HL-60/S4 treated with retinoic acid at 250 ng/mL for 4 days and 3 days (cell line): ENCODE measurements around the gene MYCBPAP.

ENCODE experiments used
- in situ Hi-C: fragments of 300-500 bp; cut with MboI; formaldehyde crosslinking; loops from 2 replicates; pipeline ENCODE4 v1.7.0; 2022; ENCODE audit warnings: low sequenced_read_pairs

Gene MYCBPAP

GRCh38 chr17:50536683-50537646, 28.7 kb downstream of the MYCBPAP start:
- in situ Hi-C loops, result loop anchor here (25.0 kb wide), 1 partner anchor 425 kb away; no protein-coding TSS in a partner anchor

DNA sequence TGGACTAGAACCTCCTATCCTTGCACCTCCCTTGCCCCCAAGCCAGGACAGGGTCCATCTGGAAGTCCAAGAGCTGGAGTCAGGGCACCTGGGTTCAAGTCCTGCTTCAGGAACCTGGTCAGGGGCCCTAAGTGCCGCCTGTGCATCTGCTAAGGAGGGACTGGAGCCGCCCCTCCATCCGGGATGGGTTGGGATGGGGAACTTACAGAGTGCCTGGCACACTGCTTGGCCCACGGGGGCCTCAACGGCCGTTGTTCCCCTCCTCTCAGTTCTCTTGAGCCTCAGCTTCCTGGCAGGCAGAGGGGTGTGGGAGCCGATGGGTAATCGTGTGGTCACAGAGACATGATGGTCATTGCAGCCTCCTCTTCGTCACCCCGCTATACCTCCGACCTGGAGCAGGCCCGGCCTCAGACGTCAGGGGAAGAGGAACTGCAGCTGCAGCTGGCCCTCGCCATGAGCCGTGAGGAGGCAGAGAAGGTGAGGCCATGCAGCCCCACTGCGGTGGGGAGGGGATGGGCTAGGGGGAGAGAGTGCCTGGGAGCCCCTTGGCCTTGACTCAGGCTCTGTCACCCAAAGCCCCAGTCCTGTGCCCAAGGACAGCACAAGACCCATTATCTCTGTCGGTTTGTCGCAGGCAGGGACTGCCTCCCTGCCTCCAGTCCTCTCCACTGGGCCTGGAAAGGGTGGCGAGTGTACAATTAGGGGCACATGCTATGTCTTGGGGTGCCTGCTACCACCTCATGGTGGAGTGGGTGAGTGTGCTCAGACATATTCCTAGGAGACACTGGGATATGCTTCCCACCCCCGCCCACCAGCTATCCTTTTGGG, 29.7 kb downstream of the MYCBPAP start:
- in situ Hi-C loops, result loop anchor here (25.0 kb wide), 1 partner anchor 424 kb away; no protein-coding TSS in a partner anchor

- in situ Hi-C loops, result loop anchor here (25.0 kb wide), 1 partner anchor 424 kb away; no protein-coding TSS in a partner anchor
Measured at GRCh38 chr17:50538549-50539410, 30.5 kb downstream of the MYCBPAP start.

DNA sequence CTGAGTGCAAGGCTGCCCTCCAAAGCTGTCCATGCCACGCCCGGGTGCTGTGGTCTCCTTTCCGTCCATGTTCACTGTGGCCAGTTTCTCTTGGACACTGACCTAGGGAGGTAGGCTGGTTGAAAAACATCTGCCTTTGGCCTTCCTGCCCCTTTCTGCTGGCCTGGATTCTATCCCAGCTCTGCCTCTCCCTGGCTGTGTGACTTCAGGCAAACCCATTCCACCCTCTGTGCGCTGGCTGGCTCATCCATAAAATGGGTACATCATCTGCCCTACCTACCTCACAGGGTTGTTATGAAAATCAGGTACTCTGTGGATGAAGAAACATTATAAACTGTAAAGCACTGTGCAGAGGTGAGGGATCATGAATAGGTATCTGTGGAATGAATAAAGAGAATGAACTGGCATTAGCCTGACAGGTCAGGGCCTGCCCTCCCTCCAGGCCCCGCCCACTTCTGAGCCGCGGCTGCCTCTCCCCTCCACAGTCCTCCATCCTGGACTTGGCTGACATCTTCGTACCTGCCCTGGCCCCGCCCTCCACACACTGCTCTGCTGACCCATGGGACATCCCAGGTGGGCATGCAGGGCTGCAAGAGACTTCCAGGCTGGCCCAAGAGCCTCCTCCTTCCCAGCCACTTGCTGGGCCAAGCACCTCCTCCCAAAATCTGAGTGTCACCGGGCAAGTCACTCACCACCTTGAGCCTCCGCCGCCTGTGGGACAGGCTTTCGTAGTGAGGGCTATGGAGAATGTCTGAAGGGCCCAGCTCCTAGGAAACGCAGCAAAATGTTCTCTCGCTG, 31.7 kb downstream of the MYCBPAP start:
- in situ Hi-C loops, result loop anchor here (25.0 kb wide), 1 partner anchor 422 kb away; no protein-coding TSS in a partner anchor

DNA sequence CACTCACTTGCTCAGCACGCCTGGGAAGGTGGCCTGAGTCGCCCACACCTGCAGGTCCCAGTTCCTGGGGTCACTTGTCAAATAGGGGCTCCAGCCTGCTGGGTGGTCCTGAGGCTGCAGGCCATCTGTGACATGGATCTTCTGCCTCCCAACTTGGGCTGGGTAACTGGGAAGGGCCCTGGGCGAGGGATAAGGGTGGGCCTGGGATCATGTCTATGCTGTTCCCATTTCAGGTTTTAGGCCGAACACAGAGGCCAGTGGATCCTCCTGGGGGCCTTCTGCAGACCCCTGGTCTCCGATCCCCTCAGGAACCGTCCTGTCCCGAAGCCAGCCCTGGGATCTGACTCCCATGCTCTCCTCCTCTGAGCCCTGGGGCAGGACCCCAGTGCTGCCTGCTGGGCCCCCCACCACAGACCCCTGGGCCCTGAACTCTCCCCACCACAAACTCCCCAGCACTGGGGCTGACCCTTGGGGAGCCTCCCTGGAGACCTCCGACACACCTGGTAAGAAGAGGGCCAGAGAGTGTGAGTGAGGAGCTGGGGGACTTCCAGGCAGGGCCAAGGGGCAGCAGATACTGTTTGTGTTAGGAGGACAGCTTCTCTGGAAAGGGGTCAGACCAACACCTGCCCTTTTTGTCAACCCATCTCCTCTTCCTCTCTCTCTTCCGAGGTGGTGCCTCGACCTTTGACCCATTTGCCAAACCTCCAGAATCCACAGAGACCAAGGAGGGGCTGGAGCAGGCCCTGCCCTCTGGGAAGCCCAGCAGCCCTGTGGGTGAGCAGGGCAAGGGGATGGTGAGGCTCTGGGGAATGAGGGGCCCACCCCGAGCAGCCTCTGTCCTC, 32.5 kb downstream of the MYCBPAP start:
- in situ Hi-C loops, result loop anchor here (25.0 kb wide), 1 partner anchor 422 kb away; no protein-coding TSS in a partner anchor

- in situ Hi-C loops, result loop anchor here (25.0 kb wide), 1 partner anchor 421 kb away; no protein-coding TSS in a partner anchor
Measured at GRCh38 chr17:50541402-50541715, 33.1 kb downstream of the MYCBPAP start.

- in situ Hi-C loops, result loop anchor here (25.0 kb wide), 1 partner anchor 420 kb away; no protein-coding TSS in a partner anchor
Measured at GRCh38 chr17:50541716-50542688, 33.8 kb downstream of the MYCBPAP start.

DNA sequence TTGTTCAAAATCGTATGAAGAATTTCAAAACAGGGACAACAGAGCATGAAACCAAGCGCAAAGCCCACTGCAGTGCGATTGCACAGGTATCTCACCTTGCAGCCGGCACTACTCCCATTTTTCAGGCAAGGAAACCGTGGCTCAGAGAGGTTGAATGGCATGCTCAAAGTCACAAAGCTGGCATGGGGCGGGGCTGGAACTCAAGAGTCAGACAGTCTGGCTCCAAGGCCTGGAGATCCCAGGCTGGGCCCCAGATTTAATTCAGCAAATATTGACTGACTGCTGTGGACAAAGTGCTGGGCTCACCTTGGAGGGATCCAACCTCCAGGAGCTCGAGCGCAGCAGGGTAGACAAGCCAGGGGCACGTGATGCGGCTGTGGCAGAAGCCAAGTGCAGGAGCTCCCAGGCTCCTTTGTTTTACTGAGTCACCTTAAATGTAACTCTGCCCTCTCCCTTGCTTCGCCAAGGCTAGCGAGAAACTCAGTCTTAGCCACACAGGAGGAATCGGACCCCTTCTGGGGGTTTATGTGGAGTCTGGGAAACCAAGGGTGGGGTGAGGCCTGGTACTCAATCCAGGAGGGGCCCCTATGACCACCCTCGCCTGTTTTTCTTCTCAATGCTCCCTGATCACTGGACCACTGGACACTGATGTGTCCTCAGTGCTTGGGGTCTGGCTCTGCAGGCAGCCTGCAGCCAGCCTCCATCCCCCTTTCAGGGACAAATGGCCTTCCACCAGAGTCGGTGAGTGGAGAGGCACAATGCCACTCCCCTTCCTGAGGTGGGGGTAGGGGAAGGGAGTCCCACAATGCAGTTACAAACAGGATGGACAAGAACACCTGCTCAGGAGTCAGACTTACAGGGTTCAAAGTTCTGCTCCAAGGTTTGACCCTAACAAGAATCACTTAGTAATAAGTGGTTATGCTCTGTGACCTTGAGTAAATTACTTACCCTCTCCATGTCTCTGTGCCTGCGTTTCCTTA, 34.8 kb downstream of the MYCBPAP start:
- in situ Hi-C loops, result loop anchor here (25.0 kb wide), 1 partner anchor 419 kb away; no protein-coding TSS in a partner anchor

GRCh38 chr17:50544516-50544915, 36.3 kb downstream of the MYCBPAP start:
- in situ Hi-C loops, result loop anchor here (25.0 kb wide), 1 partner anchor 418 kb away; no protein-coding TSS in a partner anchor

- in situ Hi-C loops, result loop anchor here (25.0 kb wide), 1 partner anchor 417 kb away; no protein-coding TSS in a partner anchor
Measured at GRCh38 chr17:50545311-50545710, 37.1 kb downstream of the MYCBPAP start.

GRCh38 chr17:50546701-50547034, 38.4 kb downstream of the MYCBPAP start:
- in situ Hi-C loops, result loop anchor here (25.0 kb wide), 1 partner anchor 416 kb away; no protein-coding TSS in a partner anchor

DNA sequence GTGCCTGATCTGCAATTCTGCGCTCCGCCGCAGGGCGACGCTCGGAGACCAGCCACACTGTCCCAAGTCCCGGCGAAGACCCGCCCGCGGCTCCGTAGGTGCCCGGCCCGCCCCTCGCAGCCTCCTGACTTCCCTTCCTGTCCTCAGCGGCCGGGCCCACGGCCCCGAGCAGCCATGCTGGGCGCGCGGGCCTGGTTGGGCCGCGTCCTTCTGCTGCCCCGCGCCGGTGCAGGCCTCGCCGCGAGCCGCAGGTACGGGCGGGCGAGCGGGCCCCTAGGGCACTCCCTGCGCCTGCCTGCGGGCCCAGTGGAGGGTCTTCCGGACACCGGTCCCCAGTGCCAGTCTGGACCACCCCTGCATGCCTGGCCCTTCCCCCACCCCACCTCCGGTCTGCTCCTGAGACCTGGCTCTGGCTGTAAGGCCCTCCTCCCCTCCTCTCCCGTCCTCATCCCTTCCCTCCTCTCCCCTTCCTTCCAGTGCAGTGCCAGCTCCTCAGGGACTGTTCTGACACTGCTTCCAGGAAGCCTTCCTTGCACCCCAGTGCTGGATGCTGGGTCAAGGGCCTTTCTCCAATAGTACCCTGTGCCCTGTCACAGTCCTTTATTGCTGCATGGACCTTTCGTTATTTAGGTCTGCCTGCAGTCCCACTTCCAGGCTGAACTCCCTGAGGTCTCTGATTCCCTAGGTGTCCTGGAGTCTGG, 38.9 kb downstream of the MYCBPAP start, which contains the start of gene SPATA20:
TSS of gene SPATA20 (plus strand) at position 140 of the 701 bp plus-strand sequence. CDS start at position 175, 35 bp downstream.
- in situ Hi-C loops, result loop anchor here (25.0 kb wide), 1 partner anchor 415 kb away; no protein-coding TSS in a partner anchor

DNA sequence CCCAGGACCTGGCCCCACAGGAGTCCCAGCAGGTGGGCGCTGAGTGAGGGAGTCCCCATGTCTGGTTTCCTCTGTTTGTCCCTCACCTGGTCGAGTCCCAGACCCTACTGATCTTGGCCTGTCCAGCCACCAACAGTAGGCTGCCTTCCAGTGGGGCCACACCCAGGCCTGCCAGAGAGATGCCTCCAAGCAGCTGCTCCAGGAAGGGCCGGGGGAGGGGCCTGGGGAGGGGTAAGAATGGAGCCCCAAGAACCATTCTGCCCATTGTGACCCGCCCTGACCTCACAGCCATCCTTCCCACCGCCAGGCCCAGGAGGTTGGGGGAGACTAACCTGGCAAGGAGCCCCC, 39.5 kb downstream of the MYCBPAP start:
- in situ Hi-C loops, result loop anchor here (25.0 kb wide), 1 partner anchor 415 kb away; no protein-coding TSS in a partner anchor

GRCh38 chr17:50548831-50549230, 40.6 kb downstream of the MYCBPAP start:
- in situ Hi-C loops, result loop anchor here (25.0 kb wide), 1 partner anchor 413 kb away; no protein-coding TSS in a partner anchor
